K562 (cell line): ENCODE measurements around the gene SRPRA. TPM values are rescaled to one million over a fixed set of nuclear protein-coding genes. Genes with fewer than 3 reads are reported as not detected.

Source experiments
- ARID1B ChIP-seq: fragments of 450-650 bp; IDR thresholded peaks from 2 replicates; pipeline ENCODE4 v1.6.1; 2016; ENCODE audit warnings: antibody characterized with exemption, mild to moderate bottlenecking, inconsistent platforms
- CREM ChIP-seq: IDR thresholded peaks from 2 replicates; pipeline ENCODE4 v1.6.1; 2014; ENCODE audit warnings: antibody characterized with exemption, low read depth
- KAT8 ChIP-seq: fragments of 450-650 bp; IDR thresholded peaks from 2 replicates; pipeline ENCODE4 v1.6.1; 2016; ENCODE audit warnings: low read depth, mild to moderate bottlenecking
- PCBP2 ChIP-seq: fragments of 200-400 bp; formaldehyde crosslinking; IDR thresholded peaks from 2 replicates; pipeline ENCODE4 v1.6.1; 2018; ENCODE audit warnings: low read length, low read depth, mild to moderate bottlenecking, moderate library complexity; ENCODE audit not compliant: poor library complexity, severe bottlenecking
- RCOR1 ChIP-seq, 2 experiments: IDR thresholded peaks; 2 replicates each; pipeline ENCODE4 v1.6.1; 2012; ENCODE audit warnings: low read depth in 2 of 2, low read length in 2 of 2, borderline replicate concordance in 1 of 2, improper control_type of control experiment in 1 of 2
- SP2 ChIP-seq: IDR thresholded peaks from 2 replicates; pipeline ENCODE4 v1.6.1; 2011; ENCODE audit warnings: mild to moderate bottlenecking, low read depth, low read length, moderate library complexity; ENCODE audit not compliant: poor library complexity, severe bottlenecking; ENCODE audit errors: extremely low read depth
- TAF7 ChIP-seq: fragments of 450-650 bp; IDR thresholded peaks from 2 replicates; pipeline ENCODE4 v1.6.1; 2016; ENCODE audit warnings: missing genetic modification characterization, missing compliant biosample characterization
- TARDBP ChIP-seq: fragments of 450-650 bp; IDR thresholded peaks from 2 replicates; pipeline ENCODE4 v1.6.1; 2016
- ZNF253 ChIP-seq: fragments of 250-450 bp; sonication (Bioruptor Pico); conservative IDR thresholded peaks from 2 replicates; pipeline ENCODE4 v1.6.1; 2021; ENCODE audit warnings: mild to moderate bottlenecking
- ZNF707 ChIP-seq: fragments of 250-450 bp; sonication (Bioruptor Pico); conservative IDR thresholded peaks from 2 replicates; pipeline ENCODE4 v1.8.0; 2022; ENCODE audit warnings: inconsistent platforms, mild to moderate bottlenecking, moderate library complexity
- polyA plus RNA-seq, 8 experiments: library from polyadenylated mRNA; depleted of rRNA in 4 of 8; stranded (reverse) in 5 of 8; unstranded in 3 of 8; fragments of >200 nt; fragmentation: Nextera tagmentation in 2 of 8; fragmentation: Illumina TruSeq in 1 of 8; extraction: Ambion mirVana in 2 of 8; extraction: Trizol in 1 of 8; gene quantifications; 2 replicates each; pipeline versions ENCODE4 v1.2.1 to v1.2.3, GENCODE V29; 2011 to 2014; ENCODE audit warnings: inconsistent platforms in 1 of 8, missing spikeins in 1 of 8
- total RNA-seq, 7 experiments: library from RNA; depleted of rRNA in 6 of 7; stranded (reverse); fragments of >200 nt in 6 of 7; fragmentation: Illumina TruSeq in 2 of 7; extraction: Trizol in 2 of 7; gene quantifications; 2 replicates each; pipeline versions ENCODE4 v1.2.1 to v1.2.3, GENCODE V29; 2011 to 2021; ENCODE audit warnings: low replicate concordance in 1 of 7
- TF ChIP-seq, protein P1 (sequence below): fragments of 450-650 bp; IDR thresholded peaks from 2 replicates; pipeline ENCODE4 v1.6.1; 2017; ENCODE audit warnings: antibody characterized with exemption
- TF ChIP-seq, protein P2 (sequence below): IDR thresholded peaks from 2 replicates; pipeline ENCODE4 v1.6.1; 2014; ENCODE audit warnings: antibody characterized with exemption
- TF ChIP-seq, protein P3 (sequence below): fragments of 250-450 bp; sonication (Bioruptor Pico); IDR thresholded peaks from 2 replicates; pipeline ENCODE4 v1.4.0; 2020; ENCODE audit warnings: mild to moderate bottlenecking, moderate library complexity, borderline replicate concordance

The SRPRA gene
- total and polyA plus RNA-seq, 9 of the 15 experiments (the other 6 are each of a cell fraction or from before 2014, with no cell fraction given), result 33.5 to 124 (median 80.0) TPM

DNA sequence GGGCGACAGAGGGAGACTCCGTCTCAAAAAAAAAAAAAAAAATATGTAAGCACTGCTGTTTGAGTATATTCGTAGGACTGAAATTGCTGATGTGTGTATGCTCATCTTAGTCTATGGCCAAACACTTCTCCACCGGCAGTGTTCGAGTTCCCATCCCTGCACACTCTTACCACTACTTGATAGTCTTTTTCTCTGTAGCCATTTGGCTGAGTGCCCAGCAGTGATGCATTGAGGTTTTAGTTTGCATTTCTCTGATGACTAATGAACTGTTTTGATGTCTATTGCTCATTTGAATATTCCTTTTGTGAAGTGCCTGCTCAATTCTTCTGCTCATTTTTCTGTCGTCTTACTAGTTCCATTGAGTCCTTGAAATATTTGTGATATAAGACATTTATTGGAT, 16.1 kb upstream of the SRPRA start (continued):
- no peak for TF ChIP-seq TAF7 (tag)
- TF ChIP-seq PCBP2, result no peak
- no peak for TF ChIP-seq KAT8
- no peak for TF ChIP-seq ZNF707 (CRISPR knock-in tag)
- TF ChIP-seq RCOR1 (IDR thresholded peaks at IDR 0.05; ENCODE audit: borderline replicate concordance in 1 of 2, low read depth in 2 of 2, low read length in 2 of 2), result peak in 1 of 2 experiments; percentile 66; a peak in 1 of 4 replicates
- peak; percentile 43; the same call in 1 of the 2 replicates for TF ChIP-seq ARID1B
- TF ChIP-seq, protein P1, sequence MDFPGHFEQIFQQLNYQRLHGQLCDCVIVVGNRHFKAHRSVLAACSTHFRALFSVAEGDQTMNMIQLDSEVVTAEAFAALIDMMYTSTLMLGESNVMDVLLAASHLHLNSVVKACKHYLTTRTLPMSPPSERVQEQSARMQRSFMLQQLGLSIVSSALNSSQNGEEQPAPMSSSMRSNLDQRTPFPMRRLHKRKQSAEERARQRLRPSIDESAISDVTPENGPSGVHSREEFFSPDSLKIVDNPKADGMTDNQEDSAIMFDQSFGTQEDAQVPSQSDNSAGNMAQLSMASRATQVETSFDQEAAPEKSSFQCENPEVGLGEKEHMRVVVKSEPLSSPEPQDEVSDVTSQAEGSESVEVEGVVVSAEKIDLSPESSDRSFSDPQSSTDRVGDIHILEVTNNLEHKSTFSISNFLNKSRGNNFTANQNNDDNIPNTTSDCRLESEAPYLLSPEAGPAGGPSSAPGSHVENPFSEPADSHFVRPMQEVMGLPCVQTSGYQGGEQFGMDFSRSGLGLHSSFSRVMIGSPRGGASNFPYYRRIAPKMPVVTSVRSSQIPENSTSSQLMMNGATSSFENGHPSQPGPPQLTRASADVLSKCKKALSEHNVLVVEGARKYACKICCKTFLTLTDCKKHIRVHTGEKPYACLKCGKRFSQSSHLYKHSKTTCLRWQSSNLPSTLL, result no peak
- TF ChIP-seq, protein P2, sequence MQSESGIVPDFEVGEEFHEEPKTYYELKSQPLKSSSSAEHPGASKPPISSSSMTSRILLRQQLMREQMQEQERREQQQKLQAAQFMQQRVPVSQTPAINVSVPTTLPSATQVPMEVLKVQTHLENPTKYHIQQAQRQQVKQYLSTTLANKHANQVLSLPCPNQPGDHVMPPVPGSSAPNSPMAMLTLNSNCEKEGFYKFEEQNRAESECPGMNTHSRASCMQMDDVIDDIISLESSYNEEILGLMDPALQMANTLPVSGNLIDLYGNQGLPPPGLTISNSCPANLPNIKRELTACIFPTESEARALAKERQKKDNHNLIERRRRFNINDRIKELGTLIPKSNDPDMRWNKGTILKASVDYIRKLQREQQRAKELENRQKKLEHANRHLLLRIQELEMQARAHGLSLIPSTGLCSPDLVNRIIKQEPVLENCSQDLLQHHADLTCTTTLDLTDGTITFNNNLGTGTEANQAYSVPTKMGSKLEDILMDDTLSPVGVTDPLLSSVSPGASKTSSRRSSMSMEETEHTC, result no peak
- no peak for TF ChIP-seq SP2
- no peak for TF ChIP-seq TARDBP
- no peak for TF ChIP-seq ZNF253 (CRISPR knock-in tag)
- TF ChIP-seq, protein P3, sequence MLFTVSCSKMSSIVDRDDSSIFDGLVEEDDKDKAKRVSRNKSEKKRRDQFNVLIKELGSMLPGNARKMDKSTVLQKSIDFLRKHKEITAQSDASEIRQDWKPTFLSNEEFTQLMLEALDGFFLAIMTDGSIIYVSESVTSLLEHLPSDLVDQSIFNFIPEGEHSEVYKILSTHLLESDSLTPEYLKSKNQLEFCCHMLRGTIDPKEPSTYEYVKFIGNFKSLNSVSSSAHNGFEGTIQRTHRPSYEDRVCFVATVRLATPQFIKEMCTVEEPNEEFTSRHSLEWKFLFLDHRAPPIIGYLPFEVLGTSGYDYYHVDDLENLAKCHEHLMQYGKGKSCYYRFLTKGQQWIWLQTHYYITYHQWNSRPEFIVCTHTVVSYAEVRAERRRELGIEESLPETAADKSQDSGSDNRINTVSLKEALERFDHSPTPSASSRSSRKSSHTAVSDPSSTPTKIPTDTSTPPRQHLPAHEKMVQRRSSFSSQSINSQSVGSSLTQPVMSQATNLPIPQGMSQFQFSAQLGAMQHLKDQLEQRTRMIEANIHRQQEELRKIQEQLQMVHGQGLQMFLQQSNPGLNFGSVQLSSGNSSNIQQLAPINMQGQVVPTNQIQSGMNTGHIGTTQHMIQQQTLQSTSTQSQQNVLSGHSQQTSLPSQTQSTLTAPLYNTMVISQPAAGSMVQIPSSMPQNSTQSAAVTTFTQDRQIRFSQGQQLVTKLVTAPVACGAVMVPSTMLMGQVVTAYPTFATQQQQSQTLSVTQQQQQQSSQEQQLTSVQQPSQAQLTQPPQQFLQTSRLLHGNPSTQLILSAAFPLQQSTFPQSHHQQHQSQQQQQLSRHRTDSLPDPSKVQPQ (CRISPR knock-in tag), result no peak
- peak; percentile 54 for TF ChIP-seq CREM
